ENCODE measurements around the gene CLOCK.

CLOCK gene

GRCh38 chr4:55549888-55550287 is 3.2 kb upstream of the CLOCK start:
- no peak overlapping the region for H3K4me3 ChIP-seq (ENCODE audit: low read depth, low read length)
- no peak for TF ChIP-seq CTCF (IDR thresholded peaks at IDR 0.05; ENCODE audit: low read depth, low read length)

GRCh38 chr4:55547918-55548317 is 1.2 kb upstream of the CLOCK start:
- peak overlapping the region; percentile 90 for H3K4me3 ChIP-seq (ENCODE audit: low read depth, low read length)
- TF ChIP-seq CTCF (IDR thresholded peaks at IDR 0.05; ENCODE audit: low read depth, low read length): no peak

- TF ChIP-seq CTCF (IDR thresholded peaks at IDR 0.05; ENCODE audit: low read depth, low read length): no peak
- peak overlapping the region; percentile 90 for H3K4me3 ChIP-seq (ENCODE audit: low read depth, low read length)
Observed at GRCh38 chr4:55547466-55547770, 709 bp upstream of the CLOCK start.

DNA sequence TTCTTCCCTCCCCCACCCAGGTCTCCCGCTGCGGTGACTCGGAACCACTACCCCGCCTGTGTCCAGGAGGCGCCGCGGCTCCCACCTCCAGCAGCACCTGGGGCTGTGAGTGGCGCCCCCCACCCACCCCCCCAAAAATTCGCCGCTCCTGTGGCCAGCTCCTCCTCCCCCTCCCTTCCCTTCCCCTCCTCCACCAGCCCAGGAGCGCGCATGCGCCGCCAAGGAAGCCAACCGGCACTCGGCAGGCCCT is 278 bp downstream of the CLOCK start:
- TF ChIP-seq CTCF (IDR thresholded peaks at IDR 0.05; ENCODE audit: low read depth, low read length): no peak
- peak overlapping the region; percentile 90 for H3K4me3 ChIP-seq (ENCODE audit: low read depth, low read length)

DNA sequence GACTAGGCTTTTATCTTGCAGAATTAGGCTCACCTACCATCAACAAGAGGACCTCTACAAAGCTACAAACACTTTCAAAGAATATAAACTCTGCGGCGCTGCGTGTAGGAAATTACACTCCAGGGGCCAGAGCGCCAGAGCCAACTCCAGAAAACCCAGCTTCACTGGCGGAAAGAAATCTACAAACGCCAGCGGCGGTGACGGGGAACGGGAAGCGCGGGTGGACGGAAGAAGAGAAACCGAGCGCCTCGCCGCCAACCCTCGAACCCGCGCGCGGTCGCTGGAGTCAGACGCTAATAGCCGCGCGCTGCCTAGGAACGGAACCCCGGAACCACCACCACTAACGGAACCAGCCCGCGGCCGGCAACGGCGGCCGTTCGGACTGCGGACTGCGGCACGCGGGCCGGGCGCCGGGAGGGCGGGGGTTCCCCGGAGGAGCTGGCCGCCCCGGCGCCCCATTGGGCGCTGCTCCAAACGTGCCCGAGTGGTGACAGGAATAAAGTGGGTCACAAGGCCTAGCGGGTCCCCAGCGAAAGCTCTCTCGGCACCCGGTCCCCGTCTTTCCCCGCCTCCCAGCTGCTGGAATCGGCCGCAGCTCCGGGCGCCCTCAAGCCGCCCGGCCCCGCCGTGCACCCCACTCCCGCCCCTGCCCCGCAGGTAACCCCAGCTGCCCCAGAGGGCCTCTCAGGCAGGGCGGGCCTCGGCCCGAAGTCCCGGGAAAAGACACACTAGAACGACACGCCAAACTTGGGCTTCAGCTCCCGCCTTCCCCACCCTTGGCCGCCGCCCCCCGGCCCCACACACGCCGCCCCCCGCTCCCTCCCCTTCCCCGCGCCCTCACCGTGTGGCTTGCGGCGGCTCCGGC is 836 bp downstream of the CLOCK start:
- TF ChIP-seq CTCF (IDR thresholded peaks at IDR 0.05; ENCODE audit: low read depth, low read length): no peak
- H3K4me3 ChIP-seq (ENCODE audit: low read depth, low read length): peak overlapping the region; percentile 90

GRCh38 chr4:55545151-55545550 is 1.6 kb downstream of the CLOCK start:
- TF ChIP-seq CTCF (IDR thresholded peaks at IDR 0.05; ENCODE audit: low read depth, low read length): no peak
- peak overlapping the region; percentile 90 for H3K4me3 ChIP-seq (ENCODE audit: low read depth, low read length)

GRCh38 chr4:55543858-55544257 is 2.9 kb downstream of the CLOCK start:
- TF ChIP-seq CTCF (IDR thresholded peaks at IDR 0.05; ENCODE audit: low read depth, low read length): no peak
- H3K4me3 ChIP-seq (ENCODE audit: low read depth, low read length): no peak overlapping the region
